ENCODE measurements around the gene SGTA. TPM values are rescaled to one million over a fixed set of nuclear protein-coding genes. Genes with fewer than 3 reads are reported as not detected.

SGTA gene
- total and polyA plus RNA-seq, 2 of the 8 experiments (the other 6 are each of a cell fraction or from before 2014, with no cell fraction given), result 86.8 to 130 TPM

GRCh38 chr19:2750808-2751437, 32.1 kb downstream of the SGTA start:
- Histone ChIP-seq H3K23me2 (ENCODE audit: low read depth, low read length) (no peaks in the 10 kb centered on the region), H2BK5ac (ENCODE audit: low read depth, low read length) (no peak overlapping the region), H3K79me2 (ENCODE audit: control insufficient read depth in 1 of 2, insufficient read depth in 2 of 2, low read length in 2 of 2) (no peaks in the 10 kb centered on the region), H3K56ac (replicated peaks; ENCODE audit: insufficient read length, low read depth, low read length) (no peak overlapping the region), H4K20me1 (replicated peaks in 1 of 2; ENCODE audit: control insufficient read depth in 1 of 2, insufficient read depth in 2 of 2, low read length in 2 of 2) (peaks cover 0 to 2% of the 10 kb centered on the region in 2 experiments), H3K14ac (ENCODE audit: insufficient read length) (no peak overlapping the region), H3K9ac (replicated peaks in 1 of 4; ENCODE audit: extremely low read depth in 1 of 4, low read depth in 3 of 4, low read length in 3 of 4) (no peak overlapping the region), H2AFZ (ENCODE audit: low read length) (no peak overlapping the region), H3K27me3 (replicated peaks in 1 of 4; ENCODE audit: control insufficient read depth in 3 of 4, extremely low read depth in 1 of 4, insufficient read depth in 3 of 4, low read length in 3 of 4) (peaks cover 0 to 8% (median 2%) of the 10 kb centered on the region in 4 experiments; a peak in 2 of 7 replicates), H3K4ac (replicated peaks; ENCODE audit: insufficient read length, low read depth, low read length) (no peak overlapping the region), H3K9me3 (ENCODE audit: insufficient read depth in 2 of 2, low read depth in 1 of 2, low read length in 1 of 2) (no peaks in the 10 kb centered on the region), H3K23ac (ENCODE audit: insufficient read length) (no peak overlapping the region), H3K18ac (ENCODE audit: extremely low read depth, low read length) (no peak overlapping the region), H3K4me2 (ENCODE audit: insufficient read depth in 1 of 2, low read depth in 2 of 2, low read length in 2 of 2) (no peak overlapping the region), H3K4me1 (replicated peaks in 1 of 4; ENCODE audit: control insufficient read depth in 3 of 4, insufficient read depth in 4 of 4, low read length in 3 of 4) (no peaks in the 10 kb centered on the region), H4K8ac (ENCODE audit: extremely low read depth, insufficient read depth, low read length) (no peak overlapping the region), H3K79me1 (ENCODE audit: low read depth, low read length) (no peaks in the 10 kb centered on the region), H3K27ac (ENCODE audit: low read depth, low read length) (no peak overlapping the region), H4K5ac (ENCODE audit: insufficient read length, low read depth, low read length) (no peak overlapping the region), H2BK15ac (ENCODE audit: low read length) (no peak overlapping the region), H4K91ac (replicated peaks; ENCODE audit: insufficient read length, low read length) (no peak overlapping the region), H2BK20ac (ENCODE audit: low read length) (no peak overlapping the region), H3K4me3 (ENCODE audit: extremely low read depth in 1 of 4, insufficient read depth in 2 of 4, low read depth in 3 of 4, low read length in 4 of 4) (no peak overlapping the region), H2BK120ac (replicated peaks; ENCODE audit: low read depth, low read length) (no peak overlapping the region), H2AK5ac (ENCODE audit: low read depth, low read length) (no peak overlapping the region), H2BK12ac (ENCODE audit: low read depth, low read length) (no peak overlapping the region), H3K36me3 (ENCODE audit: control insufficient read depth in 2 of 4, insufficient read depth in 4 of 4, low read length in 3 of 4) (peaks cover 5 to 21% (median 16%) of the 10 kb centered on the region in 4 experiments)
- DNase-seq (ENCODE audit: low read depth in 1 of 2, low spot score in 2 of 2), result no peak
- FAIRE-seq, result no peak
- 86% methylated on average over 14 of the region's 17 CpGs; no CpG with 5 or more reads in 1 of the 2 experiments for WGBS, 2 experiments (ENCODE audit: extremely low coverage in 1 of 2, insufficient coverage in 1 of 2, insufficient read length in 1 of 2, insufficient replicate concordance in 2 of 2, low coverage in 1 of 2, low lambda C conversion rate in 2 of 2, missing lambda C conversion rate in 1 of 2)
- POLR2A ChIA-PET (ENCODE audit: partially characterized antibody), result no interaction called here
- CTCF ChIA-PET (ENCODE audit: partially characterized antibody), result interaction anchor here (1.5 to 9.8 kb wide), 5 partner anchors 25 to 129 kb away, joined by 4 to 117 read pairs (median 14); partner anchors contain the start of gene GNG7
- TF ChIP-seq TAF1 (IDR thresholded peaks at IDR 0.05; ENCODE audit: low read depth, low read length) (no peak), RFX5 (IDR thresholded peaks at IDR 0.05; ENCODE audit: borderline replicate concordance, low read depth, low read length) (no peak), NRF1 (IDR thresholded peaks at IDR 0.05; ENCODE audit: low read depth, low read length) (no peak)

Data from H1 (cell line).